MCF 10A (cell line): ENCODE measurements around the gene GPC5. TPM values are rescaled to one million over a fixed set of nuclear protein-coding genes. Genes with fewer than 3 reads are reported as not detected.

Experiments used
- BruUV-seq: library from RNA; stranded (reverse); fragments of 400-500 nt; replicated peaks from 2 replicates; lab custom pipeline; 2021; lab: Mats Ljungman, UMichigan
- CTCF ChIA-PET: fragments of 300-600 bp; sonication (Branson Sonifier 250); formaldehyde crosslinking; extraction: SDS; loops from one replicate; lab custom pipeline; 2021; ENCODE audit warnings: antibody characterized with exemption, inconsistent platforms; lab: Yijun Ruan, JAX
- POLR2A ChIA-PET: fragments of 300-600, 350-650 bp; sonication (Branson Sonifier 250); formaldehyde crosslinking; extraction: SDS; loops from one replicate; lab custom pipeline; 2020; ENCODE audit warnings: antibody characterized with exemption, inconsistent platforms; lab: Yijun Ruan, JAX
- DNase-seq: peaks from one replicate; pipeline ENCODE4 v3.0.0-alpha.2; 2018; ENCODE audit not compliant: unreplicated experiment
- H3K27ac Mint-ChIP-seq: one replicate; pipeline ENCODE4 v1.8.0; 2022; ENCODE audit warnings: mild to moderate bottlenecking, low read depth, mixed read lengths; ENCODE audit not compliant: unreplicated experiment
- H3K27me3 Mint-ChIP-seq: one replicate; pipeline ENCODE4 v1.8.0; 2022; ENCODE audit warnings: mixed read lengths; ENCODE audit not compliant: insufficient read depth, unreplicated experiment
- H3K36me3 Mint-ChIP-seq: one replicate; pipeline ENCODE4 v1.8.0; 2022; ENCODE audit warnings: mild to moderate bottlenecking, moderate library complexity, mixed read lengths; ENCODE audit not compliant: insufficient read depth, unreplicated experiment
- H3K4me1 Mint-ChIP-seq: one replicate; pipeline ENCODE4 v1.8.0; 2022; ENCODE audit warnings: mixed read lengths; ENCODE audit not compliant: insufficient read depth, unreplicated experiment
- H3K4me3 Mint-ChIP-seq: one replicate; pipeline ENCODE4 v1.8.0; 2022; ENCODE audit warnings: mild to moderate bottlenecking, moderate library complexity, mixed read lengths; ENCODE audit not compliant: unreplicated experiment
- H3K9me3 Mint-ChIP-seq: one replicate; pipeline ENCODE4 v1.8.0; 2022; ENCODE audit warnings: mixed read lengths; ENCODE audit not compliant: unreplicated experiment
- intact Hi-C: fragments of 100-400 bp; cut with micrococcal nuclease; formaldehyde crosslinking; loops from 2 replicates; pipeline ENCODE4 v1.14.1; 2022
- total RNA-seq: library from RNA; stranded (reverse); gene quantifications from 2 replicates; pipeline ENCODE4 v1.2.3, GENCODE V29; 2022
- TF ChIP-seq, protein P1 (sequence below): fragments of 200-600 bp; IDR thresholded peaks from one replicate; pipeline ENCODE4 v1.8.0; 2022; ENCODE audit warnings: antibody characterized with exemption, mild to moderate bottlenecking; ENCODE audit not compliant: unreplicated experiment

The GPC5 gene
- total RNA-seq, 1 experiment from 2014 or later: not detected

DNA sequence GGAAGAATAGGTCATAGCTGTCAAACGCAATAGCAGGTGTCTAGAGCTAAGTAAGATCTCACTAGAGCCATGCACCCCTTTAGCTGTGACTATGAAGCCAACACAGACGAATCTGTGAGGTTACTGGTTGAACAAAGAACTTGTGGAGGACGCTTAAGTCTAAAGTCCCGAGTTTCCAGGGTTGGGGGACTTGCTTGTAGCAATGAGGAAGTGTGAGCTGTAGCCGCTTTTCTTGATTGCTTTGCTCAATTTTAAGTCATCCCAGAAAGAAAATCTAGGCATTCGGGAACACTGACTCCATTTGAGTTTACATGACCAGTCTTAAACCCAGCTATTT is 1.6 kb downstream of the GPC5 start:
- Mint-ChIP-seq H3K36me3 (no peaks in the 10 kb centered on the region), H3K9me3 (no peaks in the 10 kb centered on the region), H3K27ac (no peak overlapping the region), H3K27me3 (peaks cover 77% of the 10 kb centered on the region), H3K4me1 (no peaks in the 10 kb centered on the region), H3K4me3 (no peak overlapping the region)
- BruUV-seq: no TSS peak
- POLR2A ChIA-PET: interaction anchor here (0.6 kb wide), 1 partner anchor 20 kb away, joined by 4 read pairs; no protein-coding TSS in a partner anchor
- DNase-seq: no peak
- intact Hi-C loops: no loop called here
- CTCF ChIA-PET: interaction anchor here (1.5 kb wide), 1 partner anchor 322 kb away, joined by 5 read pairs; no protein-coding TSS in a partner anchor
- TF ChIP-seq, protein P1, sequence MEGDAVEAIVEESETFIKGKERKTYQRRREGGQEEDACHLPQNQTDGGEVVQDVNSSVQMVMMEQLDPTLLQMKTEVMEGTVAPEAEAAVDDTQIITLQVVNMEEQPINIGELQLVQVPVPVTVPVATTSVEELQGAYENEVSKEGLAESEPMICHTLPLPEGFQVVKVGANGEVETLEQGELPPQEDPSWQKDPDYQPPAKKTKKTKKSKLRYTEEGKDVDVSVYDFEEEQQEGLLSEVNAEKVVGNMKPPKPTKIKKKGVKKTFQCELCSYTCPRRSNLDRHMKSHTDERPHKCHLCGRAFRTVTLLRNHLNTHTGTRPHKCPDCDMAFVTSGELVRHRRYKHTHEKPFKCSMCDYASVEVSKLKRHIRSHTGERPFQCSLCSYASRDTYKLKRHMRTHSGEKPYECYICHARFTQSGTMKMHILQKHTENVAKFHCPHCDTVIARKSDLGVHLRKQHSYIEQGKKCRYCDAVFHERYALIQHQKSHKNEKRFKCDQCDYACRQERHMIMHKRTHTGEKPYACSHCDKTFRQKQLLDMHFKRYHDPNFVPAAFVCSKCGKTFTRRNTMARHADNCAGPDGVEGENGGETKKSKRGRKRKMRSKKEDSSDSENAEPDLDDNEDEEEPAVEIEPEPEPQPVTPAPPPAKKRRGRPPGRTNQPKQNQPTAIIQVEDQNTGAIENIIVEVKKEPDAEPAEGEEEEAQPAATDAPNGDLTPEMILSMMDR: no peak

DNA sequence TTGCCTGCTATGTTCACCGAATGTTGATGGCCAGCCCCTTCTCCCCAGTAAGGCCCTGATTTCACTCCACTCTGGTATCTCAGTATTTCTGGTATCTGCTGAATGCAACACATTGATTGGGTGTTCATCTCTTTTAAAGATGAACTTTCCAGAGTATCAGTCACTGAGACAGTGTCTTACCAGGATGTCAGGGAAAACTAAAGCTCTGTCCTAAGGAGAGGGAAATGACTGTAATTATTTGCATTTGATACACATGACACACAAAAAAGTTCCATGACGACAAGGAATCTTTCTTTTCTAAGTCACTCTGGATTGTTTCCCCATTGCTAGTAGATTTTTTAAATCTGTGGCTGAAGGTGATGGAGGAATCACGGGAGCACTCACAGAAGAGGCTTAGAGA is 2.2 kb downstream of the GPC5 start:
- H3K27me3 Mint-ChIP-seq: peaks cover 77% of the 10 kb centered on the region
- H3K27ac Mint-ChIP-seq: no peak overlapping the region
- intact Hi-C loops: no loop called here
- H3K36me3 Mint-ChIP-seq: no peaks in the 10 kb centered on the region
- POLR2A ChIA-PET: no interaction called here
- DNase-seq: no peak
- H3K4me1 Mint-ChIP-seq: no peaks in the 10 kb centered on the region
- TF ChIP-seq, protein P1: no peak
- no peak overlapping the region for H3K4me3 Mint-ChIP-seq
- BruUV-seq: no TSS peak
- no peaks in the 10 kb centered on the region for H3K9me3 Mint-ChIP-seq
- CTCF ChIA-PET: no interaction called here

DNA sequence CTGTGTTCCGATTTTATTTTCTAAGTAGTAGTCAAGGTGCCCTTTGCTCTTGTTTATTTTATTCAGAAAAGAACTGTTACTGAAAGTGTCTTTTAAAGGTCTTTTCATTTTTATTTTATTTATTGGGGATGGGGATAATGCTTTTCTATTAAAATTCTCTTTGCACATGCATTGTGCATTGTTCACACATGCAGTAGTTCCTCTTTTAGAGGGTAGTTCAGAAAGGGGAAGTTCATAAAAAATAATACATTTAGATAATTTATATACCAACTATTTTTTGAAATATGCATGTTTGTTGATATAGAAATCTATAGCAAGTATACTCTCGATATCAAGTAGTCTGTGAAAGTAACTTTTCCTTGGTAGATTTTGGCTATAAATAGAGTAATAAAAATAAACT is 3.5 kb downstream of the GPC5 start:
- Mint-ChIP-seq H3K27me3 (peaks cover 77% of the 10 kb centered on the region), H3K4me3 (no peak overlapping the region), H3K27ac (no peak overlapping the region), H3K9me3 (no peaks in the 10 kb centered on the region), H3K36me3 (no peaks in the 10 kb centered on the region), H3K4me1 (no peaks in the 10 kb centered on the region)
- BruUV-seq: no TSS peak
- intact Hi-C loops: no loop called here
- no peak for DNase-seq
- TF ChIP-seq, protein P1: no peak
- ChIA-PET POLR2A (no interaction called here), CTCF (no interaction called here)

DNA sequence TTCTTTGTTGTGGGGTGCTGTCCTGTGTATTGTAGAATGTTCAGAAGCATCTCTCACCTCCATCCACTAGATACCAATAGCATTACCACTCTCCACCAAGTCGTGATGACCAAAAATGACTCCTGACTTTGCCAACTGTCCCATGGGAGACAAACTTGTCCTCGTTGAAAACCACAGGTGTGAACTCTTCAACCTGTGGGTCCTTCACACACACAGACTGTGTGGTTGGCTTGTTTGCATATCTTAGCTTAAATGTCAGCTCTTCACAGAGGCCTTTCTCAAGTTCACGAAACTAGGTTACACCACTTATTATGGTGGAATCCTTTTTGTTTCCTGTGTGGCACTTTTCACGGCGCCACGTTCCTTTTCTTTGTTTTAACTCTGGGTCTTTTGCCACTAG is 6.8 kb downstream of the GPC5 start:
- DNase-seq: no peak
- H3K9me3 Mint-ChIP-seq: no peaks in the 10 kb centered on the region
- H3K27me3 Mint-ChIP-seq: peaks cover 98% of the 10 kb centered on the region
- no TSS peak for BruUV-seq
- intact Hi-C loops: no loop called here
- no peaks in the 10 kb centered on the region for H3K36me3 Mint-ChIP-seq
- TF ChIP-seq, protein P1: no peak
- no peak overlapping the region for H3K27ac Mint-ChIP-seq
- H3K4me3 Mint-ChIP-seq: no peak overlapping the region
- no peaks in the 10 kb centered on the region for H3K4me1 Mint-ChIP-seq
- ChIA-PET CTCF (interaction anchor here (0.6 kb wide), 1 partner anchor 183 kb away, joined by 3 read pairs; no protein-coding TSS in a partner anchor), POLR2A (no interaction called here)
